Astrocyte of the cerebellum (primary cell): Measurements from ENCODE around the gene KCNIP4.

Experiments
- DNase-seq: peaks from one replicate; pipeline ENCODE4 v3.0.0-alpha.2; 2011; ENCODE audit warnings: low read depth
- H3K4me3 ChIP-seq: 2 replicates; pipeline ENCODE4 v1.5.1; 2011; ENCODE audit warnings: mild to moderate bottlenecking, low read depth, low read length, moderate library complexity
- in situ Hi-C: cut with HindIII; loops from 2 replicates; pipeline ENCODE4 v1.10.0; 2017; ENCODE audit warnings: low sequenced_read_pairs
- TF ChIP-seq, protein P1 (sequence below): IDR thresholded peaks from 2 replicates; pipeline ENCODE4 v1.5.1; 2012; ENCODE audit warnings: low read length, low read depth, moderate library complexity, mild to moderate bottlenecking; ENCODE audit errors: missing control alignments

The KCNIP4 gene

GRCh38 chr4:21454201-21454600 lies 494.4 kb downstream of the KCNIP4 start:
- H3K4me3 ChIP-seq: no peak overlapping the region
- DNase-seq: no peak
- TF ChIP-seq, protein P1, sequence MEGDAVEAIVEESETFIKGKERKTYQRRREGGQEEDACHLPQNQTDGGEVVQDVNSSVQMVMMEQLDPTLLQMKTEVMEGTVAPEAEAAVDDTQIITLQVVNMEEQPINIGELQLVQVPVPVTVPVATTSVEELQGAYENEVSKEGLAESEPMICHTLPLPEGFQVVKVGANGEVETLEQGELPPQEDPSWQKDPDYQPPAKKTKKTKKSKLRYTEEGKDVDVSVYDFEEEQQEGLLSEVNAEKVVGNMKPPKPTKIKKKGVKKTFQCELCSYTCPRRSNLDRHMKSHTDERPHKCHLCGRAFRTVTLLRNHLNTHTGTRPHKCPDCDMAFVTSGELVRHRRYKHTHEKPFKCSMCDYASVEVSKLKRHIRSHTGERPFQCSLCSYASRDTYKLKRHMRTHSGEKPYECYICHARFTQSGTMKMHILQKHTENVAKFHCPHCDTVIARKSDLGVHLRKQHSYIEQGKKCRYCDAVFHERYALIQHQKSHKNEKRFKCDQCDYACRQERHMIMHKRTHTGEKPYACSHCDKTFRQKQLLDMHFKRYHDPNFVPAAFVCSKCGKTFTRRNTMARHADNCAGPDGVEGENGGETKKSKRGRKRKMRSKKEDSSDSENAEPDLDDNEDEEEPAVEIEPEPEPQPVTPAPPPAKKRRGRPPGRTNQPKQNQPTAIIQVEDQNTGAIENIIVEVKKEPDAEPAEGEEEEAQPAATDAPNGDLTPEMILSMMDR: no peak
- in situ Hi-C loops: no loop called here

- DNase-seq: no peak
- TF ChIP-seq, protein P1: no peak
- in situ Hi-C loops: no loop called here
- no peak overlapping the region for H3K4me3 ChIP-seq
Observed at GRCh38 chr4:21452931-21453330, 495.6 kb downstream of the KCNIP4 start.

GRCh38 chr4:21451032-21451431 lies 497.5 kb downstream of the KCNIP4 start:
- in situ Hi-C loops: no loop called here
- H3K4me3 ChIP-seq: no peak overlapping the region
- DNase-seq: peak; percentile 63
- TF ChIP-seq, protein P1: no peak

- TF ChIP-seq, protein P1: no peak
- H3K4me3 ChIP-seq: no peak overlapping the region
- no peak for DNase-seq
- in situ Hi-C loops: no loop called here
Observed at GRCh38 chr4:21450331-21450730, 498.2 kb downstream of the KCNIP4 start.

GRCh38 chr4:21447301-21448054 lies 501.1 kb downstream of the KCNIP4 start:
- DNase-seq: no peak
- in situ Hi-C loops: no loop called here
- no peak overlapping the region for H3K4me3 ChIP-seq
- TF ChIP-seq, protein P1: no peak

GRCh38 chr4:21420166-21420565 lies 528.4 kb downstream of the KCNIP4 start:
- in situ Hi-C loops: no loop called here

More at GRCh38 chr4:21420166-21420565, 528.4 kb downstream of the KCNIP4 start:
- no peak for DNase-seq
- TF ChIP-seq, protein P1: no peak
- H3K4me3 ChIP-seq: no peak overlapping the region
